H9 (cell line): ENCODE results near the gene JTB. TPM values are rescaled to one million over a fixed set of nuclear protein-coding genes. Genes with fewer than 3 reads are reported as not detected.

ENCODE experiments used
- DNase-seq: peaks from one replicate; pipeline ENCODE4 v3.0.0-alpha.2; 2017
- H2AFZ ChIP-seq: one replicate; pipeline ENCODE4 v1.6.1; 2013; ENCODE audit warnings: mild to moderate bottlenecking, low read length, control low read depth, moderate library complexity
- H2AK5ac ChIP-seq: 2 replicates; pipeline ENCODE4 v1.6.1; 2013; ENCODE audit warnings: low read length, control low read depth, mixed read lengths; ENCODE audit not compliant: insufficient read length
- H2BK120ac ChIP-seq: one replicate; pipeline ENCODE4 v1.6.1; 2013; ENCODE audit warnings: low read depth, mild to moderate bottlenecking, low read length, control low read depth, inconsistent platforms; ENCODE audit not compliant: poor library complexity, severe bottlenecking
- H2BK12ac ChIP-seq: 2 replicates; pipeline ENCODE4 v1.6.1; 2013; ENCODE audit warnings: low read length, control low read depth, mixed read lengths, low read depth; ENCODE audit not compliant: insufficient read length
- H2BK15ac ChIP-seq: 2 replicates; pipeline ENCODE4 v1.6.1; 2013; ENCODE audit warnings: low read depth, low read length, control low read depth
- H2BK20ac ChIP-seq: one replicate; pipeline ENCODE4 v1.6.1; 2013; ENCODE audit warnings: low read depth, mild to moderate bottlenecking, low read length, control low read depth, inconsistent platforms; ENCODE audit not compliant: poor library complexity, severe bottlenecking
- H2BK5ac ChIP-seq: 2 replicates; pipeline ENCODE4 v1.6.1; 2013; ENCODE audit warnings: low read length, control low read depth, mixed read lengths; ENCODE audit not compliant: insufficient read length
- H3K14ac ChIP-seq: 2 replicates; pipeline ENCODE4 v1.6.1; 2013; ENCODE audit warnings: low read length, control low read depth; ENCODE audit not compliant: insufficient read depth
- H3K18ac ChIP-seq: 2 replicates; pipeline ENCODE4 v1.6.1; 2013; ENCODE audit warnings: low read depth, mild to moderate bottlenecking, mixed read lengths, low read length, control low read depth; ENCODE audit not compliant: insufficient read length
- H3K23ac ChIP-seq: 2 replicates; pipeline ENCODE4 v1.6.1; 2013; ENCODE audit warnings: low read length, control low read depth, mixed read lengths, low read depth; ENCODE audit not compliant: insufficient read length
- H3K23me2 ChIP-seq: 2 replicates; pipeline ENCODE4 v1.6.1; 2013; ENCODE audit warnings: low read depth, mild to moderate bottlenecking, mixed read lengths, low read length, control low read depth; ENCODE audit not compliant: insufficient read length, poor library complexity, severe bottlenecking
- H3K27ac ChIP-seq: 2 replicates; pipeline ENCODE4 v1.5.1; 2013; ENCODE audit warnings: low read length, control low read depth, mixed read lengths, low read depth; ENCODE audit not compliant: insufficient read length
- H3K27me3 ChIP-seq: 2 replicates; pipeline ENCODE4 v1.6.1; 2013; ENCODE audit warnings: low read length, control low read depth, inconsistent platforms; ENCODE audit not compliant: insufficient read depth
- H3K4ac ChIP-seq: 2 replicates; pipeline ENCODE4 v1.6.1; 2013; ENCODE audit warnings: low read depth, mild to moderate bottlenecking, control low read depth, inconsistent platforms, low read length, moderate library complexity
- H3K4me1 ChIP-seq: 2 replicates; pipeline ENCODE4 v1.6.1; 2013; ENCODE audit warnings: low read length, control low read depth, inconsistent platforms; ENCODE audit not compliant: insufficient read depth
- H3K4me2 ChIP-seq: 2 replicates; pipeline ENCODE4 v1.6.1; 2013; ENCODE audit warnings: low read length, control low read depth, mixed read lengths; ENCODE audit not compliant: insufficient read length, insufficient read depth
- H3K56ac ChIP-seq: 2 replicates; pipeline ENCODE4 v1.6.1; 2013; ENCODE audit warnings: low read depth, mild to moderate bottlenecking, mixed read lengths, low read length, control low read depth; ENCODE audit not compliant: insufficient read length
- H3K79me1 ChIP-seq: 2 replicates; pipeline ENCODE4 v1.6.1; 2013; ENCODE audit warnings: low read depth, mild to moderate bottlenecking, moderate library complexity, low read length, control low read depth, inconsistent platforms; ENCODE audit not compliant: insufficient read depth, poor library complexity, severe bottlenecking
- H3K79me2 ChIP-seq: 2 replicates; pipeline ENCODE4 v1.6.1; 2013; ENCODE audit warnings: low read length, control low read depth, inconsistent platforms; ENCODE audit not compliant: insufficient read depth
- H3K9ac ChIP-seq: 2 replicates; pipeline ENCODE4 v1.6.1; 2013; ENCODE audit warnings: low read length, control low read depth, mixed read lengths; ENCODE audit not compliant: insufficient read length; ENCODE audit errors: extremely low read depth
- H3K9me3 ChIP-seq: one replicate; pipeline ENCODE4 v1.6.1; 2013; ENCODE audit warnings: low read depth, low read length, inconsistent platforms; ENCODE audit not compliant: control insufficient read depth
- H3T11ph ChIP-seq: one replicate; pipeline ENCODE4 v1.6.1; 2013; ENCODE audit warnings: mild to moderate bottlenecking, low read length, control low read depth, inconsistent platforms
- H4K20me1 ChIP-seq: one replicate; pipeline ENCODE4 v1.6.1; 2013; ENCODE audit not compliant: control insufficient read depth, insufficient read length, insufficient read depth
- H4K5ac ChIP-seq: 2 replicates; pipeline ENCODE4 v1.6.1; 2013; ENCODE audit warnings: low read depth, mild to moderate bottlenecking, mixed read lengths, low read length, control low read depth; ENCODE audit not compliant: insufficient read length
- H4K8ac ChIP-seq: replicated peaks from 2 replicates; pipeline ENCODE4 v1.6.1; 2013; ENCODE audit warnings: low read length, control low read depth, mixed read lengths, low read depth; ENCODE audit not compliant: insufficient read length
- H4K91ac ChIP-seq: 2 replicates; pipeline ENCODE4 v1.6.1; 2013; ENCODE audit warnings: low read depth, mild to moderate bottlenecking, moderate library complexity, mixed read lengths, low read length, control low read depth; ENCODE audit not compliant: insufficient read length
- H3K27ac Mint-ChIP-seq, 3 experiments: 2 replicates in 2 of 3; 3 replicates in 1 of 3; pipeline ENCODE4 v1.8.0; 2020 to 2021; ENCODE audit warnings: mixed read lengths in 3 of 3, mild to moderate bottlenecking in 1 of 3, moderate library complexity in 1 of 3
- H3K27me3 Mint-ChIP-seq: 2 replicates; pipeline ENCODE4 v1.8.0; 2021; ENCODE audit warnings: low read depth, mild to moderate bottlenecking, moderate library complexity, mixed read lengths
- H3K36me3 Mint-ChIP-seq, 3 experiments: 2 replicates in 2 of 3; 3 replicates in 1 of 3; pipeline ENCODE4 v1.8.0; 2020 to 2021; ENCODE audit warnings: low read depth in 3 of 3, mixed read lengths in 3 of 3; ENCODE audit not compliant: insufficient read depth in 1 of 3
- H3K4me1 Mint-ChIP-seq, 2 experiments: 2 replicates each; pipeline ENCODE4 v1.8.0; 2020; ENCODE audit warnings: mixed read lengths in 2 of 2
- H3K4me3 Mint-ChIP-seq, 2 experiments: 2 replicates in 1 of 2; 3 replicates in 1 of 2; pipeline ENCODE4 v1.8.0; 2020 to 2021; ENCODE audit warnings: mild to moderate bottlenecking in 2 of 2, mixed read lengths in 2 of 2, moderate library complexity in 1 of 2
- H3K9me3 Mint-ChIP-seq, 2 experiments: 2 replicates in 1 of 2; 3 replicates in 1 of 2; pipeline ENCODE4 v1.8.0; 2020; ENCODE audit warnings: mild to moderate bottlenecking in 2 of 2, mixed read lengths in 2 of 2, moderate library complexity in 1 of 2
- WGBS: extraction: QIAGEN DNeasy Blood & Tissue Kit; methylation state at CpG from one replicate; pipeline ENCODE4 v1.1.7; 2013; ENCODE audit warnings: missing lambda C conversion rate, low lambda C conversion rate, mixed read lengths; ENCODE audit not compliant: insufficient read length; ENCODE audit errors: extremely low coverage; 5-methylcytosine and 5-hydroxymethylcytosine counted together
- total RNA-seq: library from RNA; stranded (reverse); gene quantifications from 2 replicates; pipeline ENCODE4 v1.2.1, GENCODE V29; 2021
- TF ChIP-seq, protein P1 (sequence below): fragments of 200-600 bp; sonication (generic); conservative IDR thresholded peaks from 3 replicates; pipeline ENCODE4 v1.8.0; 2021; ENCODE audit warnings: antibody characterized with exemption, mild to moderate bottlenecking

JTB gene
- total RNA-seq, 1 experiment from 2014 or later, result 85.4 TPM

- no CpG with 5 or more reads among the region's 16 CpGs for WGBS
- Histone ChIP-seq H2BK15ac (no peak overlapping the region), H3K79me1 (peaks cover 10% of the 10 kb centered on the region), H3K4me2 (peak overlapping the region; percentile 96), H3K14ac (no peak overlapping the region), H3T11ph (no peak overlapping the region), H4K8ac (no peak overlapping the region), H2AK5ac (no peak overlapping the region), H4K5ac (no peak overlapping the region), H2BK12ac (no peak overlapping the region), H3K79me2 (peaks cover 21% of the 10 kb centered on the region; the same call in 1 of the 2 replicates), H3K9ac (peak overlapping the region; percentile 96), H3K27me3 (no peaks in the 10 kb centered on the region), H2BK20ac (no peak overlapping the region), H3K27ac (no peak overlapping the region), H3K4me1 (no peaks in the 10 kb centered on the region), H2AFZ (no peak overlapping the region), H3K23me2 (peaks cover 29% of the 10 kb centered on the region), H3K18ac (peak overlapping the region; percentile 42), H2BK5ac (no peak overlapping the region), H3K23ac (no peak overlapping the region), H3K9me3 (no peaks in the 10 kb centered on the region), H4K20me1 (no peaks in the 10 kb centered on the region), H3K56ac (no peak overlapping the region), H4K91ac (no peak overlapping the region), H3K4ac (no peak overlapping the region), H2BK120ac (no peak overlapping the region)
- no peaks in the 10 kb centered on the region for H3K27me3 Mint-ChIP-seq
- H3K36me3 Mint-ChIP-seq, result peaks cover 33 to 40% (median 36%) of the 10 kb centered on the region in 3 experiments
- TF ChIP-seq, protein P1, sequence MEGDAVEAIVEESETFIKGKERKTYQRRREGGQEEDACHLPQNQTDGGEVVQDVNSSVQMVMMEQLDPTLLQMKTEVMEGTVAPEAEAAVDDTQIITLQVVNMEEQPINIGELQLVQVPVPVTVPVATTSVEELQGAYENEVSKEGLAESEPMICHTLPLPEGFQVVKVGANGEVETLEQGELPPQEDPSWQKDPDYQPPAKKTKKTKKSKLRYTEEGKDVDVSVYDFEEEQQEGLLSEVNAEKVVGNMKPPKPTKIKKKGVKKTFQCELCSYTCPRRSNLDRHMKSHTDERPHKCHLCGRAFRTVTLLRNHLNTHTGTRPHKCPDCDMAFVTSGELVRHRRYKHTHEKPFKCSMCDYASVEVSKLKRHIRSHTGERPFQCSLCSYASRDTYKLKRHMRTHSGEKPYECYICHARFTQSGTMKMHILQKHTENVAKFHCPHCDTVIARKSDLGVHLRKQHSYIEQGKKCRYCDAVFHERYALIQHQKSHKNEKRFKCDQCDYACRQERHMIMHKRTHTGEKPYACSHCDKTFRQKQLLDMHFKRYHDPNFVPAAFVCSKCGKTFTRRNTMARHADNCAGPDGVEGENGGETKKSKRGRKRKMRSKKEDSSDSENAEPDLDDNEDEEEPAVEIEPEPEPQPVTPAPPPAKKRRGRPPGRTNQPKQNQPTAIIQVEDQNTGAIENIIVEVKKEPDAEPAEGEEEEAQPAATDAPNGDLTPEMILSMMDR, result no peak
- DNase-seq, result no peak
- peaks cover 45 to 61% of the 10 kb centered on the region in 2 experiments for H3K4me1 Mint-ChIP-seq
- H3K4me3 Mint-ChIP-seq, result peak overlapping the region; percentile 89 to 94
- peaks cover 0 to 4% of the 10 kb centered on the region in 2 experiments; a peak in 2 of 5 replicates for H3K9me3 Mint-ChIP-seq
- peak overlapping the region; percentile 92 to 99 (median 97) for H3K27ac Mint-ChIP-seq
These were observed 15.1 kb downstream of the JTB start for GRCh38 chr1:153962088-153963029.
